Stimulated activated memory B cell treated with anti-CD40 and anti-IgM and Interleukin-4, amounts not matched to agents 10 μg/mL and 1 μg/mL and 100 μg/mL, for 72 hours (primary cell): Measurements from ENCODE around the gene SPEF2.

Experiments used
- ATAC-seq: fragments of 150-1000 bp; cut with Tn5 transposase; 2 replicates; pipeline ENCODE4 v1.10.0; 2021
- H3K27ac Mint-ChIP-seq: one replicate; pipeline ENCODE4 v1.8.0; 2022; ENCODE audit warnings: mild to moderate bottlenecking, mixed read lengths
- H3K27me3 Mint-ChIP-seq: one replicate; pipeline ENCODE4 v1.8.0; 2022; ENCODE audit warnings: mixed read lengths
- H3K36me3 Mint-ChIP-seq: one replicate; pipeline ENCODE4 v1.8.0; 2022; ENCODE audit warnings: mixed read lengths
- H3K4me1 Mint-ChIP-seq: one replicate; pipeline ENCODE4 v1.8.0; 2022; ENCODE audit warnings: mixed read lengths
- H3K4me3 Mint-ChIP-seq: one replicate; pipeline ENCODE4 v1.8.0; 2022; ENCODE audit warnings: mild to moderate bottlenecking, moderate library complexity, mixed read lengths
- H3K9me3 Mint-ChIP-seq: one replicate; pipeline ENCODE4 v1.8.0; 2022; ENCODE audit warnings: mixed read lengths

SPEF2 gene

DNA sequence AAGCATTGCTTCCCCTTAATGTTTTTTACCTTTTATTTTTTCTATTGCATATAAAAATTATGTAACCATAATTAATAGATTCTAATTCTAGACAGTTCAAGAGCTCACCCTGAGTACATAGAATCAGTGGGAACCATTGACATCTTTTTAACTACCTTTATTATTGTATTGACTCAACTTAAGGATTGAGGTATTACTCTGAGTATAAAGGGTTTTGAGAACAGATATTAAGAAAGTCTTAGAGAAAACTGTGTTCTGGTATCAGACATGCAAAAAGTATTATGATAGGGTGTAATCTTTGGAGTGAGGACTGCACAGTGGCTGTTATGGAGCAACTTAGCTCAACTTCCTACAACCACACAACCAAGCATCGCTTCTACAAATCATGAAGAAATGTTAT is 8.9 kb downstream of the SPEF2 start:
- peaks cover 6% of the 10 kb centered on the region for H3K9me3 Mint-ChIP-seq
- ATAC-seq, result no peak
- no peaks in the 10 kb centered on the region for H3K36me3 Mint-ChIP-seq

DNA sequence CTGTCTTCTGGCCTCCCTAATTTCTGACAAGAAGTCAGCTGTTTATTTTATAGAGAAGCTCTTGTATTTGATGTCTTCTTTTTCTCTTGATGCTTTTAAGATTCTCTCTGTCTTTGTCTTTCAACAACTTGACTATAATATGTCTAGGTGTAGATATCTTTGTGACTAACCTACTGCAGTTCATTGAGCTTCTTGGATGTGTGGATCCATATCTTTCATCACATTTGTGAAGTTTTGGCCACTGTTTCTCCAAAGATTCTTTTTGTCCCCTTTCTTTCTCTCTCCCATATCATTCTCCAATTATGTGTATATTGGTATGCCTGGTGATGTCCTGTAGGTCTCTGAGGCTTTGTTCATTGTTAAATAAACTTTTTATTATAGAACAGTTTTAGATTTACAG is 16.7 kb downstream of the SPEF2 start:
- Mint-ChIP-seq H3K9me3 (peaks cover 17% of the 10 kb centered on the region), H3K27ac (no peak overlapping the region), H3K27me3 (no peaks in the 10 kb centered on the region), H3K4me3 (no peak overlapping the region), H3K36me3 (no peaks in the 10 kb centered on the region), H3K4me1 (no peaks in the 10 kb centered on the region)
- ATAC-seq, result no peak

More for the DNA sequence above, 8.9 kb downstream of the SPEF2 start:
- no peaks in the 10 kb centered on the region for H3K27me3 Mint-ChIP-seq
- H3K4me1 Mint-ChIP-seq, result no peaks in the 10 kb centered on the region
- H3K4me3 Mint-ChIP-seq, result no peak overlapping the region
- H3K27ac Mint-ChIP-seq, result no peak overlapping the region

DNA sequence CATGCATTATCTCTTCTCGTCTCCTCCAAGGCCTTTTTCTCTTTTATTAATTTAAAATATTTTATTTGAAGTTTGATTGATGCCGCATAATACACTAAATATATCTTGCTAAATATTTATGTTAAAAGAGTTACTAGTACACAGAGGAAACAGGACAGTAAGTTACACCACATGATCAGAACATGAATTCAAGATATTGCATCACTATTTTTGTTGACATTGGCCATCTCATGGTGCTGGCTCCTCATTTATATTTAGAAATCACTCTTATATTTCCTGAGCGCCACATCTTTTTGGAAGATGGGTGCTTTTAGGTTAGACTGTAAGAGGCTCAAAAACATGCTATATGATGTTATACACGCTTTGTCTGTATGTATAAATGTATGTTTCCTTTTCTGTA is 23.0 kb downstream of the SPEF2 start:
- Mint-ChIP-seq H3K4me3 (no peak overlapping the region), H3K36me3 (no peaks in the 10 kb centered on the region), H3K4me1 (no peaks in the 10 kb centered on the region), H3K27me3 (no peaks in the 10 kb centered on the region), H3K27ac (no peak overlapping the region), H3K9me3 (peaks cover 3% of the 10 kb centered on the region)
- ATAC-seq, result no peak

DNA sequence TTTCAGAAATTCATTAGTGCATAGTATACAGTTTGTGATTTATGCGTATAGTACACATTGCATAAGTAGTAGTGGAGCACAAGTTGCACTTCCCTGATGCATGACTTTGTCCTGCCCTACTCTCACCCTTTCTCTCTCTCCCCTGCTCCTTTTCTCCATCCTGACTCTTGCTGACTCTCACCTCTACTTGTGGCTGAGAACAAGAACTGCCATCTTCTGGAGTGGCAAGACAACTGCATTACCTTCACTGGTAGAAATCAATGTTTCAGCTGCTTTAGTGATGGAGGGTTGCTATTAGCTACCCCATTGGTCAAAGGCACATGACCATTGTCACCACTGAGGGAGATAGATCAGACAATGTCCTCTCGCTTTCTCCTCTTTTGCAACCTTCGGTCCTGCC is 26.9 kb downstream of the SPEF2 start:
- Mint-ChIP-seq H3K36me3 (no peaks in the 10 kb centered on the region), H3K27me3 (no peaks in the 10 kb centered on the region), H3K27ac (no peak overlapping the region), H3K4me3 (no peak overlapping the region), H3K9me3 (no peaks in the 10 kb centered on the region), H3K4me1 (no peaks in the 10 kb centered on the region)
- no peak for ATAC-seq

DNA sequence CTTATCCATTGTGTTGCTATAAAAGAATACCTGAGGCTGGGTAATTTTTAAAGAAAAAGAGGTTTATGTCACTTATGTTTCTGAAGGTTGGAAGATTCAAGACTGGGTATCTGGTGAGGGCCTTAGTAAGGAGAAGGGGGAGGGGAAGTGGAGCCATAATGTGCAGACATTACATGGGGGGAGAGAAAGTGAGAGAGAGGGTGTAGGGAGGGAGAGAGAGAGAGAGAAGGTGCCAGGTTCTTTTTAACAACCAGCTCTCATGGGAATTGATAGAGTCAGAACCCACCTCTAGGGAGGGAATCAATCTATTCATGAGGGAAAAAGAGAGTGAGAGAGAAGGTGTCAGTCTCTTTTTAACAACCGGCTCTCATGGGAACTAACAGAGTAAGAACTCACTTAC is 29.5 kb downstream of the SPEF2 start:
- Mint-ChIP-seq H3K27ac (no peak overlapping the region), H3K4me1 (no peaks in the 10 kb centered on the region), H3K27me3 (no peaks in the 10 kb centered on the region), H3K4me3 (no peak overlapping the region), H3K9me3 (no peaks in the 10 kb centered on the region), H3K36me3 (no peaks in the 10 kb centered on the region)
- ATAC-seq, result no peak

DNA sequence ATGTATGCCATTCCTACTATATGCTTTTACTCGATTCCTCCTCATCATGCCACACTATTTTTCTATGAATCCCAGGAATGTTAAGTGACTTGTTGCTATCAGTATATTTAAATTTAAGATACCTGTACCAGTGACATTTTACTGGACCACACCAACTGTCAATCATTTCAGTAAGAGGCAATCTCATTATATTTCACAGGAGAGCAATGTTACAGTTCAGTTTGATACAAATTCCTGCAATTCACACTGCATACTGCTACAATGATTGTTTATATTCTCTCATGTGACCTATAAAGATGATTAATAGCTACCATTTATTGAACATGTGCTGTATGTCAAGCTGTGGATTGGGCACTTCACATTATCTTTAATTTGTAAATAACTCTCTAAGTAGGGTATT is 30.0 kb downstream of the SPEF2 start:
- Mint-ChIP-seq H3K4me3 (no peak overlapping the region), H3K9me3 (no peaks in the 10 kb centered on the region), H3K36me3 (no peaks in the 10 kb centered on the region), H3K27ac (no peak overlapping the region), H3K27me3 (no peaks in the 10 kb centered on the region), H3K4me1 (no peaks in the 10 kb centered on the region)
- ATAC-seq, result no peak

DNA sequence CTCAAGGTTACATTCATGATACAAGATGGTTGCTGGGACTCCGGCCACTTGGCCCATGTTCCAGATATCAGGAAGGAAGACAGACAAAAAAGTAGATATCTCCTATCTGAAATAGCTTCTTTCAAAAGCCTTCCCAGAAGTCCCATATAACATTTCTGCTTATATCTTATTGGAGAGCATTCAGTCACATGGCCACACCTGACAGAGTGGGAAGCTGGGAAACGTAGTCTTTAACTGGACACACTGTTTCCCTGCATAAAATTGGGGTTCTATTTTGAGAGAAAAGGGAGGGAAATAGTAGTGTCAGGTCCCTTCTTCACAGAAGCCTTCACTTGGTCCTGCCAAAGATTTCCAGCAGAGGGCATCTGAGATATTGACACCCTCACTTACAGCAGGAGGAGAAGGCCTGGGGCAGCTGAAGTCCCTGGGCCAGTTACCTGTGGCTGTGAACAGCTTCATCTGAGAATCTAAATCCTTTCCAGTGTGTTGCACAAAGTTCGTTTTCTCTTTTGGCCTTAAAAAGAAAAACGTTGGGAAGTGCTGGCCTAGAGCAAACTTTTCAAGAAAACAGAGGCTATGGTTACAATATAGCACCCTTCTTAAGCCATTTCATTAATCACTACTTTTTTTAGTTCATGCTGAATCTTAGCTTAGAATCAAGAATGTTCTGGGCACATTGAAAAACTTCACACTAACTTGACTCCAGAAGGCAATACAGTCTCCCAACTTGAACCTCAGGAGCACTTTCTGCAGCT is 33.5 kb downstream of the SPEF2 start:
- H3K27ac Mint-ChIP-seq, result no peak overlapping the region
- no peaks in the 10 kb centered on the region for H3K9me3 Mint-ChIP-seq
- H3K4me1 Mint-ChIP-seq, result no peaks in the 10 kb centered on the region
- H3K27me3 Mint-ChIP-seq, result no peaks in the 10 kb centered on the region
- no peak for ATAC-seq
- no peak overlapping the region for H3K4me3 Mint-ChIP-seq
- no peaks in the 10 kb centered on the region for H3K36me3 Mint-ChIP-seq

DNA sequence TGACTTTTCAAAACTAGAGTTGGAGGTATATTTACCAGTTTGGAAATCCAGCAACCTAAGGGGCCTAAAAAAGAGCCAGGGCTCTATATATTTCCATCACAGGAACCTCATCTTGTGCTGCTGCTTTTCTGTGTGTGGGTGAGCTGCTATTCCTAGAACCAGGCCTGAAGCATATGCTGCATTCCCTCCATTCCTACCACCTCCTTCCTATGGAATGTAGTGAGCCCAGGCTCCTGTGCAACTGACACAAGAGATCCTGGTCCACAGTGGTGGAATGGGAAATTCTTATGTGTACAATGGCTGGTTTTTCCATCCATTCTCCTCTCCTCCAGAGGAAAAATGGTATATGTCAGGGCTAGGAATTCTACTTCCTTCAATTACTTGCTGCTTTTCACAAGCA is 39.1 kb downstream of the SPEF2 start:
- Mint-ChIP-seq H3K9me3 (no peaks in the 10 kb centered on the region), H3K27me3 (no peaks in the 10 kb centered on the region), H3K36me3 (no peaks in the 10 kb centered on the region), H3K27ac (no peak overlapping the region), H3K4me1 (no peaks in the 10 kb centered on the region), H3K4me3 (no peak overlapping the region)
- no peak for ATAC-seq

DNA sequence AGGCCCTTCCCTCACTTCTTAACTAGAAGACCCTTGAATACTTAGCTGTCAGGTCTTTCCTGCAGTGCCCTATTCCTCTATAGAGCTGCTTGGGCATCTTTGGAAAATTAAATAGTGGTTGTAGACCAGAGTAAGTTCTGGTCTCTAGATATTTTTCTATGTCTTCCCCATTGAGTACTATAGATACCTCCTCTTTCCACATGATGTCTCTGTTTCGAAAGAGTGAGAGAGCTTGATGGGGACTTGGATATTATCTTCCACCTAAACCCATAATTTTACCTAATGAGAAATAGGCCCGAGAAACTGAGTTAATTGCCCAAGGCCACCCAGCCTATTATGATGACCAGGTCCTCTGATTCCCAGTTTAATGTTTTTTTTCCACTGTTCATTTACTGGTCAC is 40.2 kb downstream of the SPEF2 start:
- H3K4me1 Mint-ChIP-seq, result no peaks in the 10 kb centered on the region
- ATAC-seq, result no peak
- H3K4me3 Mint-ChIP-seq, result no peak overlapping the region
- H3K27me3 Mint-ChIP-seq, result no peaks in the 10 kb centered on the region
- no peaks in the 10 kb centered on the region for H3K36me3 Mint-ChIP-seq
- no peak overlapping the region for H3K27ac Mint-ChIP-seq
- peaks cover 3% of the 10 kb centered on the region for H3K9me3 Mint-ChIP-seq

DNA sequence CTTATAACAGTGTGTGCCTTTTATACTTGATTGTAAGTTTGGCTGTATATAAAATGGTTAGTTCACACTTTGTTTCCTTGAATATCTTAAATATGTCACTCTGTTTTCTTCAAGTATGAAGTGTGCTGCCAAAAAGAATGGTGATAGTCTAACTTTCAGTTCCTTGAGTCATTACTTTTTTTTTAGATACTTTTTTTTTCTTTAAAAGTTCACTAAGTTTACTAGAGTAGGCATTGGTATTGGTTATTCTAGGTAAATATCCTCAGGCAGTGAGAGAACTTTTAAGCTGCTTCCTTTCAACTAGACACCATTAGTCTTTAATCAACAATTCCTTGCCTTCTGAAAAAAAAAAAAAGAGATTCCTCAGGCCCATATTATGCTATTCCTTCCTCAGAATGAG is 41.9 kb downstream of the SPEF2 start:
- no peak overlapping the region for H3K4me3 Mint-ChIP-seq
- no peak for ATAC-seq
- no peak overlapping the region for H3K27ac Mint-ChIP-seq
- no peaks in the 10 kb centered on the region for H3K4me1 Mint-ChIP-seq
- no peaks in the 10 kb centered on the region for H3K36me3 Mint-ChIP-seq
- H3K27me3 Mint-ChIP-seq, result no peaks in the 10 kb centered on the region
- peaks cover 8% of the 10 kb centered on the region for H3K9me3 Mint-ChIP-seq

DNA sequence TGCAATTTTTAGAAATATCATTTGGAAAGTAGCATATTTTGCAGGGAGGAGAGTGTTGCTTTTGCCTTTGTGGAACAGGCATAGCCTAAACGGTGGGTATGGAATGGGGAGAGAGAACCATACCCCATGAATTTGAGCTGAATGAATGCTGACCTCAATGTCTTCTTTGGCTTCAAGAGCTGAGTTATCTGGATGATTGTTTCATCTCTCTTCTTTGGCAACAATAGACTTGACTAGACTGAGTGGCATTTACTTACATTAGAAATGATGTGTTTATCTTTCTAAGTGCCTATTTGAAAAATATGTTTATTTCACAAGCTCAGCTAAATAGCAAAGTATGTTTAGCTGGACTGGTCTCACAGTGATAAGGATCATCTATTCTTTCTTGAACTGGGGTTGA is 42.8 kb downstream of the SPEF2 start:
- no peak overlapping the region for H3K4me3 Mint-ChIP-seq
- no peak for ATAC-seq
- H3K27ac Mint-ChIP-seq, result no peak overlapping the region
- no peaks in the 10 kb centered on the region for H3K36me3 Mint-ChIP-seq
- no peaks in the 10 kb centered on the region for H3K27me3 Mint-ChIP-seq
- no peaks in the 10 kb centered on the region for H3K4me1 Mint-ChIP-seq
- H3K9me3 Mint-ChIP-seq, result peaks cover 8% of the 10 kb centered on the region

DNA sequence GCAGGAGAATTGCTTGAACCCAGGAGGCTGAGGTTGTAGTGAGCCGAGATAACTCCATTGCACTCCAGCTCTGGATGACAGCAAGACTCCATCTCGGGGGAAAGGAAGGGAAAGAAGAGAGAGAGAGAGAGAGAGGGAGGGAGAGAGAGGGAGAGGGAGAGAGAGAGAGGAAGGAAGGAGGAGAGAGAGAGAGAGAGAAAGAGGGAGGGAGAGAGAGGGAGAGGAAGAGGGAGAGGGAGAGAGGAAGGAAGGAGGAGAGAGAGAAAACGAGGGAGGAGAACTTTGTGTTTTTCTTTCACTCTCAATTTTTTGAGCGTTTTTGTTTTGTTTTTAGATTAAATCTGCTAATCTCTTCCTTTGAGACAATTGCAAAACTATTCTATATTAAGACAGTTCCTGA is 46.9 kb downstream of the SPEF2 start:
- H3K36me3 Mint-ChIP-seq, result no peaks in the 10 kb centered on the region
- ATAC-seq, result no peak
- H3K27ac Mint-ChIP-seq, result no peak overlapping the region
- no peak overlapping the region for H3K4me3 Mint-ChIP-seq
- peaks cover 8% of the 10 kb centered on the region for H3K9me3 Mint-ChIP-seq
- no peaks in the 10 kb centered on the region for H3K27me3 Mint-ChIP-seq
- no peaks in the 10 kb centered on the region for H3K4me1 Mint-ChIP-seq

DNA sequence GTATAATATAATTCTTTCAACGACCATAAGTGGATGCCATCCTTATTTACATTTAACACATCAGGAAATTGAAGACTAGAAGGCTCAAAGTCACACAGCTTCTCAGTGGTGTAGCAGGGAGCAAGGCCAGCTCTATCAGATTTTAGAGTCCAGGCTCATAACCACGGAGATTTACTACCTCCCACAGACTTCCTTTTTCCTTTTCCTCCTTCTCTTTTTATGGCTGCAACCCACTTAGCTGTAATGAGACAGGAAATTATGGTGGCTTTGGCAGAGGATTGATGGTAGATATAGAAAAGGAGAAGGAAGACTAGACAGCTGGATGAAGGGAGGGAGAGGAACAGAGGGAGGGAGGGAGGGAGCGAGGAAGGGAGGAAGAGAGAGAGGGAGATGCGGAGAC is 47.4 kb downstream of the SPEF2 start:
- no peaks in the 10 kb centered on the region for H3K36me3 Mint-ChIP-seq
- peaks cover 8% of the 10 kb centered on the region for H3K9me3 Mint-ChIP-seq
- no peaks in the 10 kb centered on the region for H3K4me1 Mint-ChIP-seq
- ATAC-seq, result no peak
- H3K4me3 Mint-ChIP-seq, result no peak overlapping the region
- H3K27ac Mint-ChIP-seq, result no peak overlapping the region
- no peaks in the 10 kb centered on the region for H3K27me3 Mint-ChIP-seq

DNA sequence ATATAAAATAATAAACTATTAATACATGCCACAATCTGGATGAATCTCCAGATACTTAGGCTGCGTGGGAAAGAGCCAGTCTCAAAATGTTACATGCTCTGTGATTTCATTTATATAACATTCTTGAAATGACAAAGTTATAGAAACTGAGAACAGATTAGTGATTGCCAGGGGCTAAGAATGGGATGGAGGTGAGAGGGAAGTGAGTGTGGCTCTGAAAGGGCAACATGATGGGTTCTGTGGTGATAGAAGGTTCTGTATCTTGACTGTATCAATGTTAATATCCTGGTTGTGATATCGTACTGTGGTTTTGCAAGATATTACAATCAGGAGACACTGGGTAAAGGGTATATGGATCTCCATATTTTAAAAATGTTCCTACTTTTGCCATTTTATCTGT is 50.7 kb downstream of the SPEF2 start:
- H3K4me1 Mint-ChIP-seq, result no peaks in the 10 kb centered on the region
- peak; percentile 60 for ATAC-seq
- no peaks in the 10 kb centered on the region for H3K27me3 Mint-ChIP-seq
- H3K9me3 Mint-ChIP-seq, result peaks cover 5% of the 10 kb centered on the region
- no peak overlapping the region for H3K27ac Mint-ChIP-seq
- H3K4me3 Mint-ChIP-seq, result no peak overlapping the region
- H3K36me3 Mint-ChIP-seq, result no peaks in the 10 kb centered on the region

DNA sequence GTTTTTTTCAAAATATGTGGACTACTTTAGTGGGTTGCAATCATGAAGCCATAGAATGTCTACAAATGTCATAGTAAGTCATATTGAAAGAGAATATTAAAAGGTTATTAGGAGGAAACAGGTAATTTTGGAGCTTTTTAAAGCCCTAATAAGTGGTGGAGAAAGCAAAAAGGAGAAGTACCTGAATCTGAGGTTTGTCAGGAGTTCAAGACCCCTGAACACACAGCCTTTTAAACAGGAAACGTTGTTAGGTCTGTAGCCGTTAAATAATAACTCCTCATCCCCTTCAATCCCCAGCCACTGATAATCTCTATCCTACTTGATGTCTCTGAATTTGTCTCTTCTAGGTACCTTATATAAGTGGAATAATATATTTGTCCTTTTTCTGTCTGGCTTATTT is 51.1 kb downstream of the SPEF2 start:
- Mint-ChIP-seq H3K27ac (no peak overlapping the region), H3K9me3 (peaks cover 5% of the 10 kb centered on the region), H3K4me3 (no peak overlapping the region), H3K27me3 (no peaks in the 10 kb centered on the region), H3K36me3 (no peaks in the 10 kb centered on the region), H3K4me1 (no peaks in the 10 kb centered on the region)
- peak; percentile 39 for ATAC-seq

DNA sequence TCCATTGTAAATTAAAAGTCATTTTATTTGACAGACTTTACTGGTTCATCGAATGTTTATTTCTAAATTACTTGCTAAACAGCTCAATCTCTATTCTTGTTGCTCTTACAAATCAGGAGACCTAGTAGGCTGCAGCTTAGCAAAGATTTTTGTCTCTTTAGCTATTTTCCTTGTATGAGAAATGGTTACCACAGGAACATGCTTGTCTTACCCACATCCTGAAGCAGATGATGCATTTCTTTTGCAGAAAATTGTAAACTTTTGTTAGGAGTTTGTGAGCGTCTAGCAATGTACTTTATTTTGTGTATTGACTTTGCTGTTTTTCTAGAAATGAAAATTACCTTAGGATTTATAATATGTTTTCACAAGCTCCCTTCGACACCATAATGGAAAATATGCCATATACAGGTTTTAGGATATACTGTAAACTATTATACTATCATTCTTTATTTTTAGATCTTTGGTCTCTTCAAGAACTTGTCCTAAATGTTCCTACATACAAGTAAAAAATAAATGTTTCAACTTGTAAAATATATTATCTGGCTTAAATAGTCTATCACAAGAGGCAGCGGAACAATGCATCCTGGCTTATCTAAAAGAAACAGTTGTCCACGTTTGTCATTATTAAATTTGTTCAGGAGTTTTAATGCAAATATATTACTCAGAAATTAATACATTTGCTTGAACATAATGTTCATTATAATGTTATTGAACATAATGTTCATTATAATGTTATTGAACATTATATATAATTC is 54.1 kb downstream of the SPEF2 start:
- ATAC-seq, result no peak
- Mint-ChIP-seq H3K36me3 (no peaks in the 10 kb centered on the region), H3K4me1 (no peaks in the 10 kb centered on the region), H3K27me3 (no peaks in the 10 kb centered on the region), H3K27ac (no peak overlapping the region), H3K9me3 (no peaks in the 10 kb centered on the region), H3K4me3 (no peak overlapping the region)
